HepG2 (cell line): Measurements from ENCODE around the gene ZNF586. TPM values are rescaled to one million over a fixed set of nuclear protein-coding genes. Genes with fewer than 3 reads are reported as not detected.

Experiments used
- EED ChIP-seq: sonication (generic); formaldehyde crosslinking; IDR thresholded peaks from 2 replicates; pipeline ENCODE4 v1.5.0; 2020; ENCODE audit warnings: mild to moderate bottlenecking, missing genetic modification reagents
- GATA4 ChIP-seq: sonication (generic); IDR thresholded peaks from 2 replicates; pipeline ENCODE4 v1.6.1; 2016; ENCODE audit warnings: antibody characterized with exemption, low read depth, borderline replicate concordance
- REL ChIP-seq: sonication (generic); formaldehyde crosslinking; conservative IDR thresholded peaks from 2 replicates; pipeline ENCODE4 v1.8.0; 2022; ENCODE audit warnings: mild to moderate bottlenecking, missing genetic modification reagents, moderate library complexity
- REST ChIP-seq, 2 experiments: IDR thresholded peaks; 2 replicates each; pipeline ENCODE4 v1.6.1; 2011 to 2012; ENCODE audit warnings: low read length in 2 of 2, borderline replicate concordance in 1 of 2, low read depth in 1 of 2, mild to moderate bottlenecking in 1 of 2, moderate library complexity in 1 of 2
- SP4 ChIP-seq: sonication (generic); formaldehyde crosslinking; IDR thresholded peaks from 2 replicates; pipeline ENCODE4 v1.8.1; 2023; ENCODE audit warnings: mild to moderate bottlenecking, missing genetic modification reagents
- STAG1 ChIP-seq: sonication (generic); formaldehyde crosslinking; IDR thresholded peaks from 2 replicates; pipeline ENCODE4 v1.4.0; 2020; ENCODE audit warnings: missing genetic modification reagents
- TOPORS ChIP-seq: sonication (generic); formaldehyde crosslinking; IDR thresholded peaks from 2 replicates; pipeline ENCODE4 v1.8.0; 2023; ENCODE audit warnings: mild to moderate bottlenecking, missing genetic modification reagents
- ZNF234 ChIP-seq: sonication (generic); formaldehyde crosslinking; conservative IDR thresholded peaks from 2 replicates; pipeline ENCODE4 v1.5.1; 2020; ENCODE audit warnings: mild to moderate bottlenecking, missing genetic modification reagents
- ZNF264 ChIP-seq: sonication (generic); formaldehyde crosslinking; IDR thresholded peaks from 2 replicates; pipeline ENCODE4 v1.4.0; 2020; ENCODE audit warnings: missing genetic modification reagents
- ZNF333 ChIP-seq: sonication (generic); formaldehyde crosslinking; IDR thresholded peaks from 2 replicates; pipeline ENCODE4 v1.4.0; 2020; ENCODE audit warnings: mild to moderate bottlenecking, missing genetic modification reagents, borderline replicate concordance
- ZNF44 ChIP-seq: sonication (generic); formaldehyde crosslinking; IDR thresholded peaks from 2 replicates; pipeline ENCODE4 v1.5.1; 2020; ENCODE audit warnings: mild to moderate bottlenecking, missing genetic modification reagents
- polyA plus RNA-seq, 8 experiments: library from polyadenylated mRNA; depleted of rRNA in 3 of 8; stranded (reverse) in 7 of 8; unstranded in 1 of 8; fragments of >200 nt; fragmentation: Illumina TruSeq in 4 of 8; extraction: Trizol in 4 of 8; gene quantifications; 2 replicates each; pipeline versions ENCODE4 v1.2.1 to v1.2.3, GENCODE V29; 2011 to 2016; ENCODE audit warnings: low read depth in 4 of 8, missing spikeins in 1 of 8, mixed read lengths in 1 of 8; ENCODE audit not compliant: insufficient read depth in 1 of 8
- total RNA-seq, 5 experiments: library from RNA; depleted of rRNA; stranded (reverse); fragments of >200 nt; fragmentation: Illumina TruSeq; extraction: Trizol; gene quantifications; 2 replicates each; pipeline ENCODE4 v1.2.3, GENCODE V29; 2016; ENCODE audit warnings: low read depth in 1 of 5
- TF ChIP-seq, protein P1 (sequence below): sonication (generic); formaldehyde crosslinking; conservative IDR thresholded peaks from 2 replicates; pipeline ENCODE4 v1.4.0; 2020; ENCODE audit warnings: missing genetic modification reagents
- TF ChIP-seq, protein P2 (sequence below), 2 experiments: fragments of 450-650 bp in 1 of 2; sonication (generic) in 1 of 2; formaldehyde crosslinking; IDR thresholded peaks; 2 replicates each; pipeline versions ENCODE4 v1.5.0 to v1.8.0; 2020 to 2022; ENCODE audit warnings: mild to moderate bottlenecking in 1 of 2, missing genetic modification reagents in 1 of 2
- TF ChIP-seq, protein P3 (sequence below): sonication (generic); formaldehyde crosslinking; IDR thresholded peaks from 2 replicates; pipeline ENCODE4 v1.5.0; 2020; ENCODE audit warnings: missing genetic modification reagents
- TF ChIP-seq, protein P4 (sequence below): fragments of 450-650 bp; IDR thresholded peaks from 2 replicates; pipeline ENCODE4 v1.6.1; 2017

ZNF586 gene
- total and polyA plus RNA-seq, 2 of the 13 experiments (the other 11 are each of a cell fraction or from before 2014, with no cell fraction given) = 0.50 to 3.4 TPM

- TF ChIP-seq, protein P1, sequence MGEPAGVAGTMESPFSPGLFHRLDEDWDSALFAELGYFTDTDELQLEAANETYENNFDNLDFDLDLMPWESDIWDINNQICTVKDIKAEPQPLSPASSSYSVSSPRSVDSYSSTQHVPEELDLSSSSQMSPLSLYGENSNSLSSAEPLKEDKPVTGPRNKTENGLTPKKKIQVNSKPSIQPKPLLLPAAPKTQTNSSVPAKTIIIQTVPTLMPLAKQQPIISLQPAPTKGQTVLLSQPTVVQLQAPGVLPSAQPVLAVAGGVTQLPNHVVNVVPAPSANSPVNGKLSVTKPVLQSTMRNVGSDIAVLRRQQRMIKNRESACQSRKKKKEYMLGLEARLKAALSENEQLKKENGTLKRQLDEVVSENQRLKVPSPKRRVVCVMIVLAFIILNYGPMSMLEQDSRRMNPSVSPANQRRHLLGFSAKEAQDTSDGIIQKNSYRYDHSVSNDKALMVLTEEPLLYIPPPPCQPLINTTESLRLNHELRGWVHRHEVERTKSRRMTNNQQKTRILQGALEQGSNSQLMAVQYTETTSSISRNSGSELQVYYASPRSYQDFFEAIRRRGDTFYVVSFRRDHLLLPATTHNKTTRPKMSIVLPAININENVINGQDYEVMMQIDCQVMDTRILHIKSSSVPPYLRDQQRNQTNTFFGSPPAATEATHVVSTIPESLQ (CRISPR knock-in tag) = no peak
- TF ChIP-seq SP4 = peak; percentile 67
- TF ChIP-seq GATA4 = 0 out of 2 replicates have a peak, but pooled peaks have one; percentile 46
- peak in 1 of 2 experiments; percentile 16; a peak in 1 of 4 replicates for TF ChIP-seq REST (IDR thresholded peaks at IDR 0.05; ENCODE audit: borderline replicate concordance in 1 of 2, low read depth in 1 of 2, low read length in 2 of 2)
- TF ChIP-seq, protein P2, sequence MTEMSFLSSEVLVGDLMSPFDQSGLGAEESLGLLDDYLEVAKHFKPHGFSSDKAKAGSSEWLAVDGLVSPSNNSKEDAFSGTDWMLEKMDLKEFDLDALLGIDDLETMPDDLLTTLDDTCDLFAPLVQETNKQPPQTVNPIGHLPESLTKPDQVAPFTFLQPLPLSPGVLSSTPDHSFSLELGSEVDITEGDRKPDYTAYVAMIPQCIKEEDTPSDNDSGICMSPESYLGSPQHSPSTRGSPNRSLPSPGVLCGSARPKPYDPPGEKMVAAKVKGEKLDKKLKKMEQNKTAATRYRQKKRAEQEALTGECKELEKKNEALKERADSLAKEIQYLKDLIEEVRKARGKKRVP (CRISPR knock-in tag; IDR thresholded peaks at IDR 0.05) = no peak
- no peak for TF ChIP-seq STAG1 (CRISPR knock-in tag)
- TF ChIP-seq EED (CRISPR knock-in tag) = no peak
- no peak for TF ChIP-seq ZNF333 (CRISPR knock-in tag)
- TF ChIP-seq REL (CRISPR knock-in tag) = no peak
- TF ChIP-seq ZNF264 (CRISPR knock-in tag) = 0 out of 2 replicates have a peak, but pooled peaks have one; percentile 18
- TF ChIP-seq, protein P3, sequence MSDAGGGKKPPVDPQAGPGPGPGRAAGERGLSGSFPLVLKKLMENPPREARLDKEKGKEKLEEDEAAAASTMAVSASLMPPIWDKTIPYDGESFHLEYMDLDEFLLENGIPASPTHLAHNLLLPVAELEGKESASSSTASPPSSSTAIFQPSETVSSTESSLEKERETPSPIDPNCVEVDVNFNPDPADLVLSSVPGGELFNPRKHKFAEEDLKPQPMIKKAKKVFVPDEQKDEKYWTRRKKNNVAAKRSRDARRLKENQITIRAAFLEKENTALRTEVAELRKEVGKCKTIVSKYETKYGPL (CRISPR knock-in tag) = no peak
- no peak for TF ChIP-seq TOPORS
- TF ChIP-seq, protein P4, sequence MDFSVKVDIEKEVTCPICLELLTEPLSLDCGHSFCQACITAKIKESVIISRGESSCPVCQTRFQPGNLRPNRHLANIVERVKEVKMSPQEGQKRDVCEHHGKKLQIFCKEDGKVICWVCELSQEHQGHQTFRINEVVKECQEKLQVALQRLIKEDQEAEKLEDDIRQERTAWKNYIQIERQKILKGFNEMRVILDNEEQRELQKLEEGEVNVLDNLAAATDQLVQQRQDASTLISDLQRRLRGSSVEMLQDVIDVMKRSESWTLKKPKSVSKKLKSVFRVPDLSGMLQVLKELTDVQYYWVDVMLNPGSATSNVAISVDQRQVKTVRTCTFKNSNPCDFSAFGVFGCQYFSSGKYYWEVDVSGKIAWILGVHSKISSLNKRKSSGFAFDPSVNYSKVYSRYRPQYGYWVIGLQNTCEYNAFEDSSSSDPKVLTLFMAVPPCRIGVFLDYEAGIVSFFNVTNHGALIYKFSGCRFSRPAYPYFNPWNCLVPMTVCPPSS = no peak
- TF ChIP-seq ZNF44 (CRISPR knock-in tag) = no peak
- TF ChIP-seq ZNF234 (CRISPR knock-in tag) = no peak
These were observed 45.2 kb downstream of the ZNF586 start, which contains the start of gene ZNF552 (continued) for GRCh38 chr19:57814505-57815246.
